ENCODE measurements around the gene PRADC1.

DNA sequence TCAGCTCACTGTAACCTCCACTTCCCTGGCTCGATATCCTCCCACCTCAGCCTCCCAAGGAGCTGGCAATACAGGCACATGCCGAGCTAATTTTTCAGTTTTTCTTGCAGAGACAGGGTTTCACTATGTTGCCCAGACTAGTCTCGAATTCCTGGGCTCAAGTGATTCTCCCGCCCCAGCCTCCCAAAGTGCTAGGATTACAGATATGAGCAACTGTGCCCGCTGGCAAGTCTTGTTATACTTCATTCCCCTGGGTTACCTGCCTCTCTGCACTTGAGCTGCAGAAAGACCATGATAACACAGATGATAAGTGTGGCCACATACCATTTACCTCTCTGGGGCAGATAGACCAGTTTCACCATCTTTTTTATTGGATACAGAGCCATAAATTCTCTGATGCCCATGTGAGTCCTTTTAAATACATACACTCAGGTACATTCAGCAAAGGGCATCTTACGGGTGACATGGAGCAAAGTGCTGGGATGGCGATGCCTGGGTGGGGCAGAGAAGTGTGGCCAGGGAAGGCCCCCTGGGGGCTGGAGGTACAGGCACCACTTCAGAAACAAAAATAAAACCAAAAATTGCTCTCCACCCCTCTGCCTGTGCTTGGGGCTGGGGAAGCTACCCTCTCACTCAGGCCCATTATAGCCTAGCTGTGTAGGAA is 21.4 kb upstream of the PRADC1 start:
- TF ChIP-seq, protein P1, sequence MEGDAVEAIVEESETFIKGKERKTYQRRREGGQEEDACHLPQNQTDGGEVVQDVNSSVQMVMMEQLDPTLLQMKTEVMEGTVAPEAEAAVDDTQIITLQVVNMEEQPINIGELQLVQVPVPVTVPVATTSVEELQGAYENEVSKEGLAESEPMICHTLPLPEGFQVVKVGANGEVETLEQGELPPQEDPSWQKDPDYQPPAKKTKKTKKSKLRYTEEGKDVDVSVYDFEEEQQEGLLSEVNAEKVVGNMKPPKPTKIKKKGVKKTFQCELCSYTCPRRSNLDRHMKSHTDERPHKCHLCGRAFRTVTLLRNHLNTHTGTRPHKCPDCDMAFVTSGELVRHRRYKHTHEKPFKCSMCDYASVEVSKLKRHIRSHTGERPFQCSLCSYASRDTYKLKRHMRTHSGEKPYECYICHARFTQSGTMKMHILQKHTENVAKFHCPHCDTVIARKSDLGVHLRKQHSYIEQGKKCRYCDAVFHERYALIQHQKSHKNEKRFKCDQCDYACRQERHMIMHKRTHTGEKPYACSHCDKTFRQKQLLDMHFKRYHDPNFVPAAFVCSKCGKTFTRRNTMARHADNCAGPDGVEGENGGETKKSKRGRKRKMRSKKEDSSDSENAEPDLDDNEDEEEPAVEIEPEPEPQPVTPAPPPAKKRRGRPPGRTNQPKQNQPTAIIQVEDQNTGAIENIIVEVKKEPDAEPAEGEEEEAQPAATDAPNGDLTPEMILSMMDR (IDR thresholded peaks at IDR 0.05), result no peak
- TF ChIP-seq POLR2A (IDR thresholded peaks at IDR 0.05; ENCODE audit: low read depth), result no peak
- no peak for TF ChIP-seq EP300 (IDR thresholded peaks at IDR 0.05)
- no peak for TF ChIP-seq POLR2AphosphoS5 (IDR thresholded peaks at IDR 0.05)

Data from esophagus muscularis mucosa (tissue), 4 donors.